Measurements from ENCODE around the gene GTF3C4.

Gene GTF3C4

GRCh38 chr9:132663117-132663516, 7.1 kb upstream of the GTF3C4 start:
- Histone ChIP-seq H4K20me1 (ENCODE audit: low read depth, low read length) (no peaks in the 10 kb centered on the region), H3K79me2 (ENCODE audit: insufficient read depth, low read length) (peaks cover 48% of the 10 kb centered on the region), H3K9me3 (ENCODE audit: insufficient read depth, low read length) (no peaks in the 10 kb centered on the region), H3K36me3 (ENCODE audit: low read length) (peaks cover 3% of the 10 kb centered on the region; the same call in 1 of the 2 replicates), H3K9me2 (replicated peaks; ENCODE audit: insufficient read depth, low read length) (no peaks in the 10 kb centered on the region), H3K4me2 (ENCODE audit: low read depth, low read length, poor library complexity, severe bottlenecking) (no peak overlapping the region), H3K27ac (ENCODE audit: low read depth, low read length) (no peak overlapping the region), H3K9ac (ENCODE audit: low read length) (no peak overlapping the region), H3K4me3 (ENCODE audit: insufficient read depth, low read length, poor library complexity, severe bottlenecking) (no peak overlapping the region), H3F3A (ENCODE audit: insufficient read depth) (0 out of 2 replicates have a peak, but pooled peaks cover 5% of the 10 kb centered on the region), H2AFZ (ENCODE audit: low read depth, low read length, severe bottlenecking) (no peak overlapping the region), H3K27me3 (ENCODE audit: low read length) (no peaks in the 10 kb centered on the region)
- TF ChIP-seq EZH2phosphoT487 (conservative IDR thresholded peaks at IDR 0.05; ENCODE audit: low read length), result no peak
- TF ChIP-seq, protein P1, sequence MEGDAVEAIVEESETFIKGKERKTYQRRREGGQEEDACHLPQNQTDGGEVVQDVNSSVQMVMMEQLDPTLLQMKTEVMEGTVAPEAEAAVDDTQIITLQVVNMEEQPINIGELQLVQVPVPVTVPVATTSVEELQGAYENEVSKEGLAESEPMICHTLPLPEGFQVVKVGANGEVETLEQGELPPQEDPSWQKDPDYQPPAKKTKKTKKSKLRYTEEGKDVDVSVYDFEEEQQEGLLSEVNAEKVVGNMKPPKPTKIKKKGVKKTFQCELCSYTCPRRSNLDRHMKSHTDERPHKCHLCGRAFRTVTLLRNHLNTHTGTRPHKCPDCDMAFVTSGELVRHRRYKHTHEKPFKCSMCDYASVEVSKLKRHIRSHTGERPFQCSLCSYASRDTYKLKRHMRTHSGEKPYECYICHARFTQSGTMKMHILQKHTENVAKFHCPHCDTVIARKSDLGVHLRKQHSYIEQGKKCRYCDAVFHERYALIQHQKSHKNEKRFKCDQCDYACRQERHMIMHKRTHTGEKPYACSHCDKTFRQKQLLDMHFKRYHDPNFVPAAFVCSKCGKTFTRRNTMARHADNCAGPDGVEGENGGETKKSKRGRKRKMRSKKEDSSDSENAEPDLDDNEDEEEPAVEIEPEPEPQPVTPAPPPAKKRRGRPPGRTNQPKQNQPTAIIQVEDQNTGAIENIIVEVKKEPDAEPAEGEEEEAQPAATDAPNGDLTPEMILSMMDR (IDR thresholded peaks at IDR 0.05; ENCODE audit: insufficient read depth, low read length, poor library complexity, severe bottlenecking), result no peak

GRCh38 chr9:132663851-132664250, 6.4 kb upstream of the GTF3C4 start:
- H3K9me2 ChIP-seq (replicated peaks; ENCODE audit: insufficient read depth, low read length), result no peaks in the 10 kb centered on the region
- H3F3A ChIP-seq (ENCODE audit: insufficient read depth), result 0 out of 2 replicates have a peak, but pooled peaks cover 7% of the 10 kb centered on the region
- TF ChIP-seq EZH2phosphoT487 (conservative IDR thresholded peaks at IDR 0.05; ENCODE audit: low read length), result no peak
- TF ChIP-seq, protein P1 (IDR thresholded peaks at IDR 0.05; ENCODE audit: insufficient read depth, low read length, poor library complexity, severe bottlenecking), result no peak
- no peaks in the 10 kb centered on the region for H3K27me3 ChIP-seq (ENCODE audit: low read length)
- H3K4me2 ChIP-seq (ENCODE audit: low read depth, low read length, poor library complexity, severe bottlenecking), result no peak overlapping the region
- H3K27ac ChIP-seq (ENCODE audit: low read depth, low read length), result no peak overlapping the region
- H3K9me3 ChIP-seq (ENCODE audit: insufficient read depth, low read length), result no peaks in the 10 kb centered on the region
- no peak overlapping the region for H3K4me3 ChIP-seq (ENCODE audit: insufficient read depth, low read length, poor library complexity, severe bottlenecking)
- H3K36me3 ChIP-seq (ENCODE audit: low read length), result peaks cover 3% of the 10 kb centered on the region; the same call in 1 of the 2 replicates
- H3K79me2 ChIP-seq (ENCODE audit: insufficient read depth, low read length), result peaks cover 54% of the 10 kb centered on the region
- H3K9ac ChIP-seq (ENCODE audit: low read length), result no peak overlapping the region
- no peaks in the 10 kb centered on the region for H4K20me1 ChIP-seq (ENCODE audit: low read depth, low read length)
- no peak overlapping the region for H2AFZ ChIP-seq (ENCODE audit: low read depth, low read length, severe bottlenecking)

DNA sequence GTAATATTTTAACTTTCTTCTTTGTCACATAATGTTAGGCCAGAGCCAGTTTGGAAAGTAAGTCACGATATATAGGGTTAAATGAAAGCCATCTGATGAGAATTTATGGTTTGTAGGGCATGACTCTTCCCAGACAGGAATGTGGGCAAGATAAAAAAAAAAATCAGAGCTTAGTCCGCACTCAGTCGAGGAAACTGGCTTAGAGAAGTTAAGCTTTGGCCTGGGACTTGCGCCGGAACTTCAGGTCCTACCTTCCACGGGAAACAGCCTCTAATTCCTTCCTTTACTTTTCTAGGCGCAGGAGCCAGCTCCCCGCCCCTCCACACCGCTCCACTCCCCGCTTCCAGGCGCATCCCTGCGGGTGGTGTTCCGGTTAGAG, 956 bp upstream of the GTF3C4 start:
- Histone ChIP-seq H2AFZ (ENCODE audit: low read depth, low read length, severe bottlenecking) (peak overlapping the region; percentile 98), H3K9me2 (replicated peaks; ENCODE audit: insufficient read depth, low read length) (no peaks in the 10 kb centered on the region), H3K4me3 (ENCODE audit: insufficient read depth, low read length, poor library complexity, severe bottlenecking) (peak overlapping the region; percentile 97), H3K9ac (ENCODE audit: low read length) (peak overlapping the region; percentile 94), H3K9me3 (ENCODE audit: insufficient read depth, low read length) (no peaks in the 10 kb centered on the region), H3K27me3 (ENCODE audit: low read length) (no peaks in the 10 kb centered on the region), H4K20me1 (ENCODE audit: low read depth, low read length) (peaks cover 6% of the 10 kb centered on the region; the same call in 1 of the 2 replicates), H3K36me3 (ENCODE audit: low read length) (no peaks in the 10 kb centered on the region), H3F3A (ENCODE audit: insufficient read depth) (peaks cover 18% of the 10 kb centered on the region), H3K79me2 (ENCODE audit: insufficient read depth, low read length) (peaks cover 91% of the 10 kb centered on the region), H3K4me2 (ENCODE audit: low read depth, low read length, poor library complexity, severe bottlenecking) (peak overlapping the region; percentile 76), H3K27ac (ENCODE audit: low read depth, low read length) (peak overlapping the region; percentile 88)
- TF ChIP-seq, protein P1 (IDR thresholded peaks at IDR 0.05; ENCODE audit: insufficient read depth, low read length, poor library complexity, severe bottlenecking), result no peak
- no peak for TF ChIP-seq EZH2phosphoT487 (conservative IDR thresholded peaks at IDR 0.05; ENCODE audit: low read length)

Measured in SU-DHL-6 (cell line).